ENCODE data around the gene SLITRK2. TPM values are rescaled to one million over a fixed set of nuclear protein-coding genes. Genes with fewer than 3 reads are reported as not detected.

Gene SLITRK2
- total RNA-seq, 1 experiment from 2014 or later: not detected

DNA sequence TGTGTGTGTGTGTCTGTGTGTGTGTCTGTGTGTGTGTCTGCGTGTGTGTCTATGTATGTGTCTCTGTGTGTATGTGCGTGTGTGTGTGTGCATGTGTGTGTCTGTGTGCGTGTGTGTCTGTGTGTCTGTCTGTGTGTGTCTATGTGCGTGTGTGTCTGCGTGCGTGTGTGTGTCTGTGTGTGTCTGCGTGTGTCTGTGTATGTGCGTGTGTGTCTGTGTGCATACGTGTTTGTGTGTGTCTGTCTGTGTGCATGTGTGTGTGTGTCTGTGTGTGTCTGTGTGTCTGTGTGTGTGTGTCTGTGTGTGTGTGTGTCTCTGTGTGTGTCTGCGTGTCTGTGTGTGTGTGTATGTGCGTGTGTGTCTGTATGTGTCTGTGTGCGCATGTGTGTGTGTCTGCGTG is 35.6 kb downstream of the SLITRK2 start:
- no peak for DNase-seq (ENCODE audit: low read depth)

DNA sequence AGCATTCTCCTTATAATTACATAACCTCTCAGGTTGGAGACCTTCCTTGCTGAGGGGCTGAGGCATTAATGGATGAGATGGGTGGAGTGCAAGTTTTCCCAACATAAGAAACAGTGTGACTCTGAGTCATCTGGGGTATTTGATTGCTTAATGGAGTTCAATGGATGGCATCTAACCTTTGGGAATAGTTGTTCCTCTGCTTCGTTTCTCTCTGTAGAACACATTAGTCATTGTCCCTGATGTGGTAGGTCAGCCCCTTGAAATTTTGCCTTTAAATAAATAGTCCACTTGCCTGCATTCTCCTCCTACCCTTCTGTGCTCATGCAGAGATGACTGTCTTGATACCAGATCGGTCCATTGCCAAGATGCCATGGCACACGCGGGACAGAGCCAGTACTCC is 38.6 kb downstream of the SLITRK2 start:
- peak; percentile 45 for DNase-seq (ENCODE audit: low read depth)

DNA sequence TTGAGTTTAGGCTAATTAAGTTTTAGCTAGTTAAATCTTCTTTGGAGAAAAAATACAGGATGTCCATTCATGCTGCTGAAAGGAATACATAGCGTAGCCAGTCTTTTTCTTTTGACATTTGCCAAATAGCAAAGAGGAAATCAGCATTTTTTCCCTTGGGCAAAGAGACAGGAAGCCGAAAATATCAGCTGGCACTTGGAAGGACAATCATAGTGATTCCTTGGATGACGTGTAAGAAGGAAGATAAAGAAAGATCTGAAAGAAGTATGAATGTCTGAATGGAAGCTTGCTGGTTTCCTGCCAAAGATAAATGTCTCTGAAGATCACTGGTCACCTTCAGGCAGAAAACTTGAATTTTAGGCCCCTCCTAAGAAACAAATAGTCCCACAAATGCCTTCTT is 44.2 kb downstream of the SLITRK2 start:
- DNase-seq (ENCODE audit: low read depth): no peak

DNA sequence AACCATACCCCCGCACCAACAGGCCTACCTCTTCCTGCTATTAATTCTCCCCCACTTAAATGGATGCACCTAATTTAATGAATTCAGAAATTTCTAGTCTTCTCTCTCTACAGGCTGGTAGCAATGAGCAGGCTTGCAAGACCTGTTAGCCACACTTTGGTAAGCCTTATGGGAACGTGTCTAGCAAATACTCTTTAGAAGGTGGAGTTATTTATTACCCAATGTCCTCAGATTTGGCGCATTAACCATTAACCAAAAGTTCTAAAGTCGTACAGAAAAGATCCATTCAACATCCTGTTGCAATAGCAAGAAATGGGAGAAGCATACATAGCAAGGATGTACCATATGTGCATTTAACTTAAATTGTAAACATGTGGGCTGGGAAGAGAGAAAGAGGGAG is 47.5 kb downstream of the SLITRK2 start:
- DNase-seq (ENCODE audit: low read depth): no peak

Small RNA genes lying within 50 kb of the gene (small RNA-seq; reads per million reads assigned to genes)
- not detected for gene AL109653.1
